Adipose tissue (tissue), 3 donors: ENCODE measurements around the gene PCARE. TPM values are rescaled to one million over a fixed set of nuclear protein-coding genes. Genes with fewer than 3 reads are reported as not detected.
"Not testable (repeated sequence)": the region's sequence is repeated elsewhere in the genome, so short reads cannot be mapped to it uniquely, and the experiment has no call there.

Experiments used
- H3K27ac ChIP-seq: one replicate; pipeline ENCODE4 v1.5.1; 2013; ENCODE audit warnings: low read depth, low read length
- WGBS, 3 donors: extraction: QIAGEN DNeasy Blood & Tissue Kit; methylation state at CpG; one replicate each; pipeline ENCODE4 v1.1.7; 2013; 5-methylcytosine and 5-hydroxymethylcytosine counted together
- polyA plus RNA-seq, 3 donors: library from polyadenylated mRNA; stranded (reverse); fragments of 200-250 nt; gene quantifications; one replicate each; pipeline ENCODE4 v1.2.3, GENCODE V29; 2013
- donor health status: healthy with polysubstance abuse.
- donor health status: Bipolar disorder and iron deficiency.
- donor health status: healthy.

The PCARE gene
- polyA plus RNA-seq, 3 donors, result 0.01 to 0.11 (median 0.07) TPM

- H3K27ac ChIP-seq, result no peak overlapping the region
- 50 to 70% (median 68%) methylated on average over 2 of the region's 2 CpGs for WGBS, 3 donors
Measured at GRCh38 chr2:29105375-29105774, 31.1 kb upstream of the PCARE start.

- WGBS, 3 donors, result 82 to 87% (median 82%) methylated on average over 5 of the region's 5 CpGs
- H3K27ac ChIP-seq, result no peak overlapping the region
Measured at GRCh38 chr2:29104688-29105087, 30.4 kb upstream of the PCARE start.

GRCh38 chr2:29100564-29100963, 26.2 kb upstream of the PCARE start:
- no peak overlapping the region for H3K27ac ChIP-seq

DNA sequence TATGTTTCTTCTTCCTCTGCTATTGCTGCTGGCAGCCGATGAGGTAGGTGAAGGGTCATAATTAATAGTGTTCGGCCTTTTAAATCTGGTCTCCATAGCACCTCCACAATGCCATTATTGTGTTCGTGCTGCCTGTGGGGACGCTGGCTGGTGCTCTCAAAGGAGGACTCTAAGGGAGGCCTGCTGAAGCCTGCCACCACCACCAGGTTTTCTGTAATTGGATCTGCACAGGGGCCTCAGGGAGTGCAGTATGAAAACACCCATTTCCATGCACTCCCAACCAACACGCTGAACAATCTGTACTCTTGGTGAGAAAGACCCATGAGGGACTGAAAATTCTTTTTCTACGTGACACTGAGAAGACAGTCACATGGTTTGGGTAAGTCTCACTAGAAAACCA, 23.2 kb upstream of the PCARE start:
- H3K27ac ChIP-seq, result no peak overlapping the region

More at GRCh38 chr2:29100564-29100963, 26.2 kb upstream of the PCARE start:
- 87 to 100% (median 87%) methylated on average over 1 of the region's 1 CpG for WGBS, 3 donors

DNA sequence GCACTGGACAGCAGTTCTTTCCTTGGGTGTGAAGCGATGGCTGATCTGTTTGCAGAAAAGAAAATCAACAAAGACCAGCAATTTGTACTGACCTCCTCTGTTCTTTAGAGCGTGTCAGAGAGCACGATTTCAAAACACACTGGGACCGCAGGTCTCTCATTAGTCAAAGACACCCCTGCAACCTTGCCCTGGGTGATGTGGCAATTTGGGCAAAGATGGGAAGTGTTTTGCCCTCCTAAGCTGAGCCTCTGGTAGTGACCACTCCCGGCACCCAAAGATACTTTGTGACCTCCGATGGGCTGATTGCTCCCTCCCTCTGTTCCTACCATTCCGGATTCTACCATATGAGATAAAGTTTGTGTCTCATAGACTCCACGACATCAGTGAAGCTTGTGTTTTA, 22.6 kb upstream of the PCARE start:
- WGBS, 3 donors, result 86 to 88% (median 87%) methylated on average over 8 of the region's 8 CpGs
- no peak overlapping the region for H3K27ac ChIP-seq

More for the DNA sequence above, 23.2 kb upstream of the PCARE start:
- 61 to 80% (median 74%) methylated on average over 6 of the region's 6 CpGs for WGBS, 3 donors

- WGBS, 3 donors, result 80 to 89% (median 87%) methylated on average over 7 of the region's 7 CpGs
- not testable (repeated sequence) for H3K27ac ChIP-seq
Measured at GRCh38 chr2:29090311-29090710, 16.0 kb upstream of the PCARE start.

- WGBS, 3 donors, result 97 to 100% (median 100%) methylated on average over 1 of the region's 1 CpG
- H3K27ac ChIP-seq, result no peak overlapping the region
Measured at GRCh38 chr2:29084554-29084953, 10.2 kb upstream of the PCARE start.

- no peak overlapping the region for H3K27ac ChIP-seq
- 84 to 90% (median 85%) methylated on average over 5 of the region's 5 CpGs for WGBS, 3 donors
Measured at GRCh38 chr2:29082804-29083495, 8.6 kb upstream of the PCARE start.

- 73 to 81% (median 79%) methylated on average over 12 of the region's 12 CpGs for WGBS, 3 donors
- no peak overlapping the region for H3K27ac ChIP-seq
Measured at GRCh38 chr2:29080886-29081743, 6.8 kb upstream of the PCARE start.

- H3K27ac ChIP-seq, result no peak overlapping the region
- WGBS, 3 donors, result 91 to 99% (median 96%) methylated on average over 7 of the region's 7 CpGs
Measured at GRCh38 chr2:29079887-29080286, 5.6 kb upstream of the PCARE start.

DNA sequence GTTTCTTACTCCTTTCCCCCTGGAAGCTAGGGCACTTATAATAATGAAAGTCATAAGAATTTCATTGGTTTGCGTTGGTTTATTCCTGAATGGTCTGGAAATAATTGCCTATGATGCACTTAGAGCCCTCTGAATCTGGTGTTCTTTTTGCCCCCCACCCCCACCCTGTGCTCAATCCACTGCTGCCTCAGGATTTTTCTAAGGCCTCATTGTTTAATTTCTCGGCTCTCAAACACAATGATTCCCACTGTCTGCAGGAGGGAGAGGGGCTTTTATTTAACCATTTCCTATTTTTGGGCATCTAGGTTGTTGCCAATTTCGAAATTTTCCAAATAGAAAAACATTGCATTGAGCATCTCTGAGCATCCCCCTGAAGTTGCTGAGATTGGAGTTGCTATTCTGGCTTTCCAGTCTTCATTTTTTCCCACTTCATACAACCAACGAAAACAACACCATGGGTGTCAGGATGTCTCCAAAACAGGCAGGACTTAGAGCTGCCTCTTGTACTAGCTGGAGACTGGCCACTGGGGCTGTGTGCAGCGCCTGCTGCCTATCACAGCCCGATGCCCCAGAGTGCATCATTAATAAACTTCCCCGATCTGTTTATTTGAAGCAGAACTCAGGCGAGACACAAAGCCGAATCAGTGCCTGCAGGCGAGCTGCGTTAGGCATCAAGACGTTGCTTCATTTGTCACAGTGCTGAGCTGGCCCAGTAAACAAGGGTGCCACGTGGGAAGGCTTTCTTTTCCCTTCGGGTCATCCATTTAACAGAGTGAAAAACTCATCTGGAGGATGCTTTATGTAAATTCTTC, 1.8 kb upstream of the PCARE start:
- WGBS, 3 donors, result 54 to 60% (median 55%) methylated on average over 14 of the region's 14 CpGs
- no peak overlapping the region for H3K27ac ChIP-seq

GRCh38 chr2:29073933-29074332, 390 bp downstream of the PCARE start:
- 67 to 78% (median 72%) methylated on average over 4 of the region's 4 CpGs for WGBS, 3 donors
- no peak overlapping the region for H3K27ac ChIP-seq

DNA sequence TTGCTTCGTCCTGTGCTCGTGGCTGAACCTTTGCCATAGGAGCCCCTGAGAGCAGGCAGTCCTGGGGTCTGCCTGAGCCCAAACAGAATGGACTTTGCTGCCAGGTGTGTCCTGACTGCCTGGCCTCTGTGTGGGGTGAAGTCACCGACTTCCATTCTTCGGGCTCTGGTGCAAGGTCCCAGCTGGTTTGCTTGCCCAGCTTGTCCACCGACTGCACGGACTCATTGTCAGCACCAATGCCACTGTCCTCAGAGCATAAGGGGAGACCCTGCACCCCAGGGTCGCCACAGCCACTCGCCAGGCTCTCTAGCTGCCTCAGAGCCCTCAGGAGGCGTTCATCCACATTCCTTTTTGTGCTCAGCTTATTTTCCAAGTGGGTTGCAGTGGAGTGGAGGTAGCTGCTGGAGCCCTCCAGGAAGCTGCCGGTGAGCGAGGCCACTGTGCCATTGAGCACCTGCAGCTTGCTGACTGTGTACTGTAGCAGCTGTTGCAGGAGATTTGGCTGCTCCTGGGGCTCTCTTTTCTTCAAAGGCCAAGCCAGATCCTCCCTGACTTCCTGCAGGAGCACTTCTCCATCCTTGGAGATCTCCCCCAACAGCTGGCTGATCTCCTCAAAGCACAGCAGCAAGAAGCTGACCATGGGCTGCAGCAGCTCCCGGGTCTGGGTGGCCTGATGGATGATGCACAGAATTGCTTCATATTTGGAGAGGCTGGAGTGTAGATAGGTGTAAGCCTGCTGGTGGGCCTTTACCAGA, 1.2 kb downstream of the PCARE start:
- no peak overlapping the region for H3K27ac ChIP-seq
- 86 to 90% (median 89%) methylated on average over 12 of the region's 12 CpGs for WGBS, 3 donors

DNA sequence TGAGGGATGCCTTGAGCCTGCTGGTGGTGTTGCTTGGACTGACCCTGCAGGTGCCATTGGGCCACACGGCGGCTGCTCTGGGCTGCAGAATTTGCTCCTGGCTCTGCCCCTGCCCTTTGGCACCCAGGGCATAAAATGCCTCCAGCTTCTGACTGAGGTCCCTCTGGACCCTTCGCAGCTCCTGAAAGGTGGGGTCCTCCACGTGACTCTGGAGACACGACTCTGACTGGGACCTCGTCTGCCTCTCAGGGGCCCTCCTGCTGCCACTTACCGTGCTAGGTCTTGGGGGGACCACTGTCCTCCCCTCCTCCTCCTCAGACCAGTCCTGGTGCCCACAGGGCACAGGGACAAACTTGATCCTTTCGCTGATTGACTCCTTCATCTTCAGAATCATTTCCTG, 2.1 kb downstream of the PCARE start:
- WGBS, 3 donors, result 82 to 91% (median 89%) methylated on average over 8 of the region's 8 CpGs

DNA sequence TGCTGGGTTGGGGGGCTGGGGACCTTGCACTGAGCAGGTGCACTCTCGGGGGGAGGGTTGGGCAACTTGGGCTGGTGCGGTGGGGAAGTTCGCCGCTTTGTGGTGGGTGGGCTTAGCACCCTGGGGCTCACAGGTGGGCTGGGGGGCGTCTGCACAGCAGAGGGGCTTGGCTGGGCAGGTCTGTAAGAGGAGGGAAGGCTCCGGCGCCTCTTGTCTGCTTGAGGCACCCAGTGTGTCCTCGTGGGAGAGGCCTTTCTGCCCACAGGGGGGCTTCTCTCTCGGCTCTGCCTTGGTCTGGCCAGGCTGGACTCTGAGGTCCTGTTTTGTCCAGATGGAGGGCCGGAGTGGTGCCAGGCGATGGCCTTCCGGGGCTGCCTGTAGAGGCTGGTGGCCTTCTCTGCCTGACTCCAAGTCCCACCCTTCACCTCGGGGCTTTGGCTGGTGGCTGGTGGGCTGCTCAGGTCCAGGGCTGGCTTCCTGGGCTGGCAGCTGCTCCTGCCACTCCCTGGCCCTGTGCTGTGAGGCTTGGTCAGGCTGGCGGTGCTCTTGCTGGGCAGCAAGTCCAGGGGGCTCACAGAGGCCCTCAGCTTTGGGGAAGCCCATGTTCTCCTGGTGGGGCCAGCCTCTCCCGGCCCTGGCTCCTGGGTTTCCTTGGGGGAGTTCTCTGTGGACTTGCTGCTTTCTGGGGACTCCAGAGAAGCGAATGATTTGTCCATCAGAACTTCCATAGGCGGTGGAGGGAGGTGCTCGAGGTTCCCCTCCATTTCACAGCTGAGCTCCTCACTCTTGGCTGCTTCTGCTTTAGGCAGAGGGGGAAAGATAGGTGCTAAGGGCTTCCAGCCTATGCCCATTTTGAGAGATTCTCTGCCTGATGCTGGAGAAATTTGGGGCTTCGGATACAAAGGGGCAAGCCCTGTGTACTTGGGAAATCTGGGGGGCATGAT, 3.0 kb downstream of the PCARE start:
- H3K27ac ChIP-seq, result no peak overlapping the region
- 82 to 88% (median 87%) methylated on average over 19 of the region's 19 CpGs for WGBS, 3 donors

More for the DNA sequence above, 2.1 kb downstream of the PCARE start:
- no peak overlapping the region for H3K27ac ChIP-seq

DNA sequence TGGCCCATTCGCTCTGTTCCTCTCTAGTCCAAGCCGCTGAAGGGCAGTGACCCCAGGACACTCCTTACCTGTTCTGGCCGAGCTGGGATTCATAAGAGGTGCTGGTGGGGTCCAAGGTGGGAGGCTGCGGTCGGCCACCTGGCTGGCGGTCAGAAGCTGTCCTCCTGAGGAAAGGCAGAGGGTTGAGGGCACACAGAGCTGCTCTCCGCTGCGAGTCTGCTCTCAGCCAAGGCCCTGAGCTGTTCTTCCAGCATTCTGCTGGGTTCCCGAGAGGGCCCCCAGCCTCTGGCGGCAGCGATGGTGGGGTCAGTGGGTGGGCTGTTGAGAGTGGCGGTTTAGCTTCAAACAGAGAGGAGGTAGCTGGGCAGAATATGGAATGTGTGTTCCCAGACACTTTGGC, 3.8 kb downstream of the PCARE start:
- WGBS, 3 donors, result 75 to 88% (median 82%) methylated on average over 12 of the region's 12 CpGs
- no peak overlapping the region for H3K27ac ChIP-seq

- WGBS, 3 donors, result 78 to 86% (median 81%) methylated on average over 7 of the region's 7 CpGs
- H3K27ac ChIP-seq, result no peak overlapping the region
Measured at GRCh38 chr2:29068513-29068912, 5.8 kb downstream of the PCARE start.
